Measurements from ENCODE around the gene ZCCHC18. TPM values are rescaled to one million over a fixed set of nuclear protein-coding genes. Genes with fewer than 3 reads are reported as not detected.

The ZCCHC18 gene
- total RNA-seq, 1 donor from 2014 or later: 10.2 TPM

DNA sequence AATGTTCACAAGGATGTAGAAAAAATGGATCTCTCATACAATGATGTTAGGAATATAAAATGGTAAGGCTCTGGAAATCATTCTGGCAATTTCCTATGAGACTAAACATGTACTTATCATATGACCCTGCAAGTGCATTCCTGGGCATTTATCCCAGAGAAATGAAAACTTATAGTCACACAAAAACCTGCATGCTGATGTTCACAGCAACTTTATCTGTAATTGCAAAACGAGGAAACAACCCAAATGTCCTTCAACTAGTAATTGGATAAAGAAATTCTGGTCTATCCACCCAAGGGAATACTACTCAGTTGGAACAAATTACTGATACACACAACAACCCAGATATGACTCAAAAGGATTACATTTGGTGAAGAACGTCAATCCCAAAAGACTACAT, 14.5 kb downstream of the ZCCHC18 start:
- FAIRE-seq (no peak), DNase-seq (ENCODE audit: low spot score in 2 of 2) (no peak)

DNA sequence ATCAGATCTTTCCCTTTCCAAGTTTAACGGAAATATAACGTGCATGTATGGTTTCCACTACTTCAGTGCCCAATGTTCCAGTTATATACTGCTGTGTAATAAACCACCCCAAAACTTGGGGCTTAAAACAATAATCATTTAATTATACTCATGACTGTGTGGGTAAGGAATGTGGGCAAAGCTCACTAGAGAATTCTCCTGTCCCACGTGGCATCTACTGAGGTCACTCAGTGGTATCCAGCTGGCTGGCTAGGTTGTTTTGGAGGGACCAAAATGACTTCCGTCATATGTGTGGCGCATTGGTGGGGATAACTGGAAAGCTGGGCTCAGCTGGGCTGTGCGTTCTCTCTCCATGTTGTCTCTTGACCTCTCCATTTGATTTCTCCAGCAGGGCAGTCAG, 18.5 kb downstream of the ZCCHC18 start:
- DNase-seq (ENCODE audit: low spot score in 2 of 2) (no peak), FAIRE-seq (no peak)

DNA sequence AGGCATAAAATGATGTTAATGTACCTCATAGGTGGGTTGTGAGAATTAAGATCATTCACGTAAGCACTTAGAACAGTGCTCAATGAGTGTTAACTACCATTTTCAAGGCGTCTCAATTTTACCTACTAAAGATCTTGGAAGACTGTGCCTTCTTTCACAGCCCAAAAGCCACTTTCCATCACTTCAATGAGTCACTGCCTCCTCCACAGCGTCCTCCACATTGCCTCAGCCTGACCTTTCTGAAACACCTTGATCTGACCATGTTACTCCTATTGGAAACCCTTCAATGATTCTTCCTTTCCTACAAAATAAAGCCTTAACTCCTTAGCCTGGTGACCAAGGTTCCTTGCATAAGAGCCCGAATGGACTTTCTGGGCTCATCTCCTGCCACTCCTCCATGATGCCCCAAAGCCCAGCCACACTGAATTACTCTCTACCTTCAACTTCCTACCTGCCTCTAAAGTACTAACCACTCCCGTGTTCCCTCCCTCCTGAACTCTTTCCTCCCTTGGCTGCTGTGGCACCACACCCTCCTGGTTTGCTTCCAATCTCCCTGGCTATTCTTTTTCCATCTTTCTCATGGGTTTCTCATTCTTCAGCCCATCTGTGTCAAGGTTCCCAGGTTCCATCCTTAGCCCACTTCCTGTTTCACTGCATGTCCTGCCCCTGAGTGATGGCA, 22.4 kb downstream of the ZCCHC18 start:
- FAIRE-seq: no peak
- no peak for DNase-seq (ENCODE audit: low spot score in 2 of 2)

DNA sequence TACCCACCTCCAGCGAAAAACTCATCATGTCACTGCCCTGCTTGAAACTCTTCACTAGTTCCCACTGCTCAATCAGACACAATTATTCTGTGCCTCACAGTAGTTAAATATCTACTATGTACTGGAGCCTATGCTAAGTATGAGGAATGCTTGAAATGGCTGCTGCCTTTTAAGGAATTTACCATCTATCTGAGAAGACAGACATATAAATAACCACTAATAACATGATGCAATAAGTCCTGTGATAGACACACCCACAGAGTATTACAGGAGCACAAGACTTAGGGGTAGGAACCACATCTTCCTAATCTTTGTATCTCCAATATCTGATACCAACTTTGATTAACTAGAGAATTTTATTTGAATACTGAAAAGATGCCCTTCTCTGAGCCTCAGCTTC, 23.4 kb downstream of the ZCCHC18 start:
- no peak for FAIRE-seq

DNA sequence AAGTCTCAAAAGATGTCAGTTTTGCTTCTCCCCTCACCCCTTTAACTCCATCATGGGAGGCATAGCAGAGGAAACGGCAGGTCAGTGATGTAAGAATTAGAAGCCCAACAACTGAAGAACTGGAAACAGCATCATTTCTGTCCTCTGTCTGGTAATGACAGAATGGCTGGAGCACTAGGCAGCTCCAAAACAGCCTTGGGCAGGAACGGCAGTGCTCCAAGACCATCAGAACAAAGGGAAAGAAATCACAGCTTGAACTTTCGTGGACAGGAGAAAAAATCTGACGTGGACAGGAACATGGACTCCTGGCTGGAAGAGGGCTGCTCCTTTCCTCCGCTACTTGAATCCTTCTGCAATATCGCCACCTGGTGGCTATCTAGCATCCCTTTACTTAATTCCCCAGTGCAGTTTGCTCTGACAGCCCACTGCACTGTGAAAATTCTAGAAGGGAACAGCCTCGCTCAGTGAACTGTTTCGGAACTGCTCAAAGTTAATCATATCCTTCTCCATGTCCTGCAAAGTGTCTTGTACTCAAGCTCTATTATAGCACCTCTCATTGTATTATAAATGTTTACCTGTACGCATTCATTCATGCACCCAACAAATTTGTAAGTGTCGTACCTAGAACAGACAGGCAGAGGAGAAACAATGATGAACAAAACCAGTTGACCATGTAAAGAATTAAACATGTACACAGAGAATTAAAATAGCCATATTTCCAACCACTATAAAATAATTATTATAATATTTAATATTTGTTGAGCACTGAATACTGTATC, 24.1 kb downstream of the ZCCHC18 start:
- FAIRE-seq: no peak
- peak; percentile 21 to 46 for DNase-seq (ENCODE audit: low spot score in 2 of 2)

More for the DNA sequence above, 23.4 kb downstream of the ZCCHC18 start:
- no peak for DNase-seq (ENCODE audit: low spot score in 2 of 2)

DNA sequence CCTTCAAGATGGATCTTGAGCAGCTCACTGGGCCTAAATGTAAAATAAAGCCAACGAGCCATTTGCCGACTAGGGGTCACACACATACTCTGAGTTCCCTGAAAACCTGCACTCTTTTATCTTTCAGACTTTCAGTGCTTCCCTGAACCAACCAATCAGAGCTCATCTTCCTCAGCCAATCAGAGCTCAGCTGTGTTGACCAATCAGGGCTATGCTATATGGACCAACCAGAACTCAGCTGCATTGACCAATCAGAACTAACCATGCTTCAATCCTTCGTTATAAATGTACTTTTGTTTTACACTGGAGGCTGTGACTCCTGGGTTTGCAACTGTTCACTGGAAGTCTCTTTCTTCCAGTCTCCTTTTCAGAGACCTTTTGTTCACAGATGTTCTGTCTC, 25.2 kb downstream of the ZCCHC18 start:
- FAIRE-seq (no peak), DNase-seq (ENCODE audit: low spot score in 2 of 2) (no peak)

DNA sequence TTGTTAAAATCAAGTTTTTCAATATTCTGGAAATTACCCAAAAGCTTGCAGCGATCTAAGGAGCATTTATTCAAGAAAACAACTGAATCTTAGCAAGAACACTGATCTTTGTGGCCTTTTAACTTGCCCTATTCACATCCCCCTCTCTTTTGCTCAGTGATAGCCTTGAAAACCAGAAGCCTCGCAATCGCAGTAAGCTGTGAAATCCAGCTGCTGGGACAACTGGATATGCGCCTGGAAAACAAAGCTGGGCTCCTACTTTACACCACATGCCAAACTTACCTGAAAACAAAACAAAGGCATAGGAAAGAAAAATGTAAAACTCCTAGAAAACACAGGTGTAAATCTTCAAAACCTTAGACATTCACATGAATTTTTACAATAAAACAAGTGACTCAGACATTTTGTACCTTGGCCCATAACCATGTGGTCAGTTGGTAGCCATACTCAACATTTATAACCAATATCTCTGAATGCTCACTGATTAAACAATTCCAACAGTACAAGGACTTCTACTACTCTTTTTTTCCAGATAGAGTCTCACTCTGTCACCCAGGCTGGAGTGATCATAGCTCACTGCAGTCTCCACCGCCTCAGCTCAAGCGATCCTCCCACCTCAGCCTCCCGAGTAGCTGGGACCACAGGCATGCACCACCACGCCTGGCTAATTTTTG, 28.9 kb downstream of the ZCCHC18 start:
- FAIRE-seq: no peak
- DNase-seq (ENCODE audit: low spot score in 2 of 2): no peak

DNA sequence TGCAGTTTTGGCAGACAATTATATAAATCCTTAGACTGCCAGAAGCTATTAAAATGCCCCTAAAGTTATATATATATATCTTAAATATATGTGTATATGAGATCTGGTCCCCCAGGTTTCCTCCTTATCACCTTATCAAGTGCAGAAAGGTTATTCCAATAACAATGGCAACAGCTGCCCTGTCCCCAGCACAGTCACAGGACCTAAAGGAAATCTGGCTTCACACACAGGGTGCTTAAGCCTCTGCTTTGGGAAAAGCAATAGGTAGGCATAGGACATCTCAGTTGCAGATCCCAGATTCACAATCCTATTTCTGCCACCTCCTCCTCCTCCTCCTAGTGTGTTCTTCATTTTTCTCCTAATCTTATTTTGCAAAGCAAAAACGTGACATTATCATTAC, 38.7 kb downstream of the ZCCHC18 start:
- no peak for FAIRE-seq
- DNase-seq (ENCODE audit: low spot score in 2 of 2): no peak

DNA sequence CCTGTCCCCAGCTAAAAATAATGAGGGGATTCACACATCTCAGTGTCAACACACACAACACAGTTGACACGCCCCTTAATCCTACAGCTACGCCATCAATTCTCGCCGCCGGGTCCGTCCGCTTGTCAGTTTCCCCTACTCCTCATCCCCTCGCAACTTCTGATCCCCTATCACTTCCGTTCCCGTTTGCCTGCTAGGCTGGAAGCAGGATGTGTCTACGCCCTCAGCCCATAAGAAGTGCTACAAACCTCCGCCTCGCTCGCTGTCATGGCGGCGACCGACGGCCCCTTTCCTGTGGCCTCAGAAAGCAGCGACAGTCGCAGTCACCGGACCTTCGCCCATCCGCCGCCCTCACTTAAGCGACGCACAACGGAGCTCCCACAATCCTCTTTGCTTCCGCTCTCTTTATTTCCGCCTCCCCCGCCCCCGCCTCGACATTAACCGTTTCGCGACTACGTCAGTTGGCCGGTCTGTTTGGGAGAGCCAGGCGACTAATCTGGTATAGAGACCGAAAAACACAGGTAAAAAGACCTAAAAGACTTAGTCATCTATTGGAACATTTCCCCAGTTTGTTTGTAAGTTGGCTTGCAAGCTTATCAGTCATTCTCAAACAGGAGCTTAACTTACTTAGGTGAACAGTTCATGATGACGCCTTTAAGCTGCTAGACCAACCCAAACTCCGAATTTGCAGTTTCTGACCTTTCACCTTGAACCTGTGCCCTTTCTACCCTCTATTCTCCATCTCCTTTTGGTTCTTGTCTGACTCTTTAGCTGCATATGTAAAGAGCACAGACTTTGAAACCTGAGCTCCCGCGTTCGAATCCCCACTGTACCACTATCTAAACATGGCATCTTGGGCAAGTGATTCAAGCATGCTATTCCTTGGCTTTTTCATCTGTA, 44.6 kb downstream of the ZCCHC18 start, which contains the start of gene SLC25A53:
Gene SLC25A53, minus strand, starts transcription at position 380 of the 900 bp plus-strand sequence. CDS start 51,752 bp downstream, outside the sequence.
- FAIRE-seq: no peak
- DNase-seq (ENCODE audit: low spot score in 2 of 2): peak; percentile 33 to 34

Other genes with a start within 250 kb of the ZCCHC18 start
- 22.4 TPM for gene TMSB15B, start 149.9 kb upstream of the ZCCHC18 start, total RNA-seq
- not detected for gene H2BW1, start 98.8 kb upstream of the ZCCHC18 start, total RNA-seq
- not detected for gene H2BW2, start 72.6 kb upstream of the ZCCHC18 start, total RNA-seq
- gene TMSB15C, start 36.3 kb upstream of the ZCCHC18 start, total RNA-seq: 43.2 TPM
- gene SLC25A53, start 44.5 kb downstream of the ZCCHC18 start, total RNA-seq: 10.2 TPM
- gene FAM199X, start 53.9 kb downstream of the ZCCHC18 start, total RNA-seq: 80.3 TPM
- not detected for gene ESX1, start 142.4 kb downstream of the ZCCHC18 start, total RNA-seq

Measured in frontal cortex (tissue), 4 donors.